ENCODE data around the gene ACSM6. TPM values are rescaled to one million over a fixed set of nuclear protein-coding genes. Genes with fewer than 3 reads are reported as not detected.

Gene ACSM6
- total RNA-seq, 1 experiment from 2014 or later = not detected

GRCh38 chr10:95248989-95249388, 55.0 kb downstream of the ACSM6 start:
- WGBS (ENCODE audit: extremely low coverage, insufficient read length, low lambda C conversion rate) = no CpG with 5 or more reads among the region's 3 CpGs
- no peak overlapping the region for H4K5ac ChIP-seq (ENCODE audit: insufficient read length, low read depth, low read length)
- peaks cover 4% of the 10 kb centered on the region for H3K79me1 ChIP-seq (ENCODE audit: insufficient read depth, low read depth, low read length, poor library complexity, severe bottlenecking)
- no peaks in the 10 kb centered on the region for H4K20me1 ChIP-seq (ENCODE audit: control insufficient read depth, insufficient read depth, insufficient read length)
- Mint-ChIP-seq H3K9me3 (no peaks in the 10 kb centered on the region; a peak in 1 of 5 replicates), H3K27ac (peak overlapping the region in 2 of 3 experiments; percentile 56 to 87; a peak in 2 of 7 replicates), H3K4me1 (peaks cover 27 to 29% of the 10 kb centered on the region in 2 experiments), H3K36me3 (ENCODE audit: insufficient read depth in 1 of 3, low read depth in 3 of 3) (peaks cover 2 to 33% (median 27%) of the 10 kb centered on the region in 3 experiments; a peak in 6 of 7 replicates), H3K4me3 (no peak overlapping the region), H3K27me3 (ENCODE audit: low read depth) (no peaks in the 10 kb centered on the region)
- H3K23ac ChIP-seq (ENCODE audit: insufficient read length, low read depth, low read length) = no peak overlapping the region
- H3K27me3 ChIP-seq (ENCODE audit: insufficient read depth, low read length) = no peaks in the 10 kb centered on the region
- no peak overlapping the region for H2BK20ac ChIP-seq (ENCODE audit: low read depth, low read length, poor library complexity, severe bottlenecking)
- H3K4ac ChIP-seq (ENCODE audit: low read depth, low read length) = no peak overlapping the region
- no peak overlapping the region for H3T11ph ChIP-seq (ENCODE audit: low read length)
- DNase-seq = peak; percentile 23
- H3K9ac ChIP-seq (ENCODE audit: extremely low read depth, insufficient read length, low read length) = no peak overlapping the region
- no peak overlapping the region; the same call in 1 of the 2 replicates for H3K14ac ChIP-seq (ENCODE audit: insufficient read depth, low read length)
- TF ChIP-seq, protein P1, sequence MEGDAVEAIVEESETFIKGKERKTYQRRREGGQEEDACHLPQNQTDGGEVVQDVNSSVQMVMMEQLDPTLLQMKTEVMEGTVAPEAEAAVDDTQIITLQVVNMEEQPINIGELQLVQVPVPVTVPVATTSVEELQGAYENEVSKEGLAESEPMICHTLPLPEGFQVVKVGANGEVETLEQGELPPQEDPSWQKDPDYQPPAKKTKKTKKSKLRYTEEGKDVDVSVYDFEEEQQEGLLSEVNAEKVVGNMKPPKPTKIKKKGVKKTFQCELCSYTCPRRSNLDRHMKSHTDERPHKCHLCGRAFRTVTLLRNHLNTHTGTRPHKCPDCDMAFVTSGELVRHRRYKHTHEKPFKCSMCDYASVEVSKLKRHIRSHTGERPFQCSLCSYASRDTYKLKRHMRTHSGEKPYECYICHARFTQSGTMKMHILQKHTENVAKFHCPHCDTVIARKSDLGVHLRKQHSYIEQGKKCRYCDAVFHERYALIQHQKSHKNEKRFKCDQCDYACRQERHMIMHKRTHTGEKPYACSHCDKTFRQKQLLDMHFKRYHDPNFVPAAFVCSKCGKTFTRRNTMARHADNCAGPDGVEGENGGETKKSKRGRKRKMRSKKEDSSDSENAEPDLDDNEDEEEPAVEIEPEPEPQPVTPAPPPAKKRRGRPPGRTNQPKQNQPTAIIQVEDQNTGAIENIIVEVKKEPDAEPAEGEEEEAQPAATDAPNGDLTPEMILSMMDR (conservative IDR thresholded peaks at IDR 0.05) = no peak
- H2BK15ac ChIP-seq (ENCODE audit: low read depth, low read length) = no peak overlapping the region
- H3K9me3 ChIP-seq (ENCODE audit: control insufficient read depth, low read depth, low read length) = no peaks in the 10 kb centered on the region
- H3K18ac ChIP-seq (ENCODE audit: insufficient read length, low read depth, low read length) = no peak overlapping the region
- H3K23me2 ChIP-seq (ENCODE audit: insufficient read length, low read depth, low read length, poor library complexity, severe bottlenecking) = no peaks in the 10 kb centered on the region
- no peak overlapping the region for H2AFZ ChIP-seq (ENCODE audit: low read length)
- H2BK12ac ChIP-seq (ENCODE audit: insufficient read length, low read depth, low read length) = no peak overlapping the region
- H2BK5ac ChIP-seq (ENCODE audit: insufficient read length, low read length) = no peak overlapping the region
- no peak overlapping the region for H4K91ac ChIP-seq (ENCODE audit: insufficient read length, low read depth, low read length)
- no peak overlapping the region for H2BK120ac ChIP-seq (ENCODE audit: low read depth, low read length, poor library complexity, severe bottlenecking)
- H3K4me1 ChIP-seq (ENCODE audit: insufficient read depth, low read length) = peaks cover 5% of the 10 kb centered on the region; the same call in 1 of the 2 replicates
- no peak overlapping the region for H3K56ac ChIP-seq (ENCODE audit: insufficient read length, low read depth, low read length)
- no peak overlapping the region for H3K4me2 ChIP-seq (ENCODE audit: insufficient read depth, insufficient read length, low read length)
- no peak overlapping the region for H3K27ac ChIP-seq (ENCODE audit: insufficient read length, low read depth, low read length)
- no peak overlapping the region for H4K8ac ChIP-seq (replicated peaks; ENCODE audit: insufficient read length, low read depth, low read length)
- no peaks in the 10 kb centered on the region for H3K79me2 ChIP-seq (ENCODE audit: insufficient read depth, low read length)
- no peak overlapping the region for H2AK5ac ChIP-seq (ENCODE audit: insufficient read length, low read length)
